ENCODE data around the gene MRPL11.
A peak's percentile ranks its signal among the peaks of the same experiment; 100 is the strongest.

MRPL11 gene

GRCh38 chr11:66391322-66391721 lies 47.3 kb downstream of the MRPL11 start:
- DNase-seq (ENCODE audit: low read depth in 2 of 2): no peak

- peak; percentile 23 to 57 for DNase-seq (ENCODE audit: low read depth in 2 of 2)
Observed at GRCh38 chr11:66388780-66389386, 49.8 kb downstream of the MRPL11 start.

- DNase-seq (ENCODE audit: low read depth in 2 of 2): peak; percentile 37 to 62
Observed at GRCh38 chr11:66386171-66387069, 52.2 kb downstream of the MRPL11 start.
